ENCODE results near the gene ATP5F1D.
A peak's percentile ranks its signal among the peaks of the same experiment; 100 is the strongest.

ATP5F1D gene

DNA sequence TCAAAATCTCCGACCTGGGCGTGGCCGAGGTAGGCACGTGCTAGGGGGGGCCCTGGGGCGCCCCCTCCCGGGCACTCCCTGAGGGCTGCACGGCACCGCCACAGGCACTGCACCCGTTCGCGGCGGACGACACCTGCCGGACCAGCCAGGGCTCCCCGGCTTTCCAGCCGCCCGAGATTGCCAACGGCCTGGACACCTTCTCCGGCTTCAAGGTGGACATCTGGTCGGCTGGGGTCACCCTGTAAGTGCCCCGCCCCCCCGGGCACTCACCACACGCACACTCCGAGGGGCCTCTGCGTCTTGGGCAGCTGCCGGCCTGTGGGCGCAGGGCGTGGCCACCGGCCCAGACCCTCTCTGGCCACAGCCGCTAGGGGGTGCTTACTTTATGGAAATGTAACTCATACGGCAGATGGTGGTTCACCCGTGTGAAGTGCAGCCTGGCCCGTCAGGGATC is 21.0 kb upstream of the ATP5F1D start:
- H3K4me1 ChIP-seq (ENCODE audit: low read length), result no peaks in the 10 kb centered on the region
- H3K27ac ChIP-seq (ENCODE audit: low read length), result no peak overlapping the region
- H3K27me3 ChIP-seq (ENCODE audit: low read depth, low read length), result no peaks in the 10 kb centered on the region
- H3K79me2 ChIP-seq (ENCODE audit: low read length), result peaks cover 29% of the 10 kb centered on the region
- H2AFZ ChIP-seq (ENCODE audit: low read depth, low read length), result no peak overlapping the region
- no peaks in the 10 kb centered on the region for H3K9me3 ChIP-seq (ENCODE audit: insufficient read depth, low read length)
- peaks cover 32% of the 10 kb centered on the region for H4K20me1 ChIP-seq (ENCODE audit: insufficient read depth, low read length)
- TF ChIP-seq, protein P1, sequence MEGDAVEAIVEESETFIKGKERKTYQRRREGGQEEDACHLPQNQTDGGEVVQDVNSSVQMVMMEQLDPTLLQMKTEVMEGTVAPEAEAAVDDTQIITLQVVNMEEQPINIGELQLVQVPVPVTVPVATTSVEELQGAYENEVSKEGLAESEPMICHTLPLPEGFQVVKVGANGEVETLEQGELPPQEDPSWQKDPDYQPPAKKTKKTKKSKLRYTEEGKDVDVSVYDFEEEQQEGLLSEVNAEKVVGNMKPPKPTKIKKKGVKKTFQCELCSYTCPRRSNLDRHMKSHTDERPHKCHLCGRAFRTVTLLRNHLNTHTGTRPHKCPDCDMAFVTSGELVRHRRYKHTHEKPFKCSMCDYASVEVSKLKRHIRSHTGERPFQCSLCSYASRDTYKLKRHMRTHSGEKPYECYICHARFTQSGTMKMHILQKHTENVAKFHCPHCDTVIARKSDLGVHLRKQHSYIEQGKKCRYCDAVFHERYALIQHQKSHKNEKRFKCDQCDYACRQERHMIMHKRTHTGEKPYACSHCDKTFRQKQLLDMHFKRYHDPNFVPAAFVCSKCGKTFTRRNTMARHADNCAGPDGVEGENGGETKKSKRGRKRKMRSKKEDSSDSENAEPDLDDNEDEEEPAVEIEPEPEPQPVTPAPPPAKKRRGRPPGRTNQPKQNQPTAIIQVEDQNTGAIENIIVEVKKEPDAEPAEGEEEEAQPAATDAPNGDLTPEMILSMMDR (IDR thresholded peaks at IDR 0.05; ENCODE audit: low read depth, low read length), result peak; percentile 60
- TF ChIP-seq EZH2phosphoT487 (IDR thresholded peaks at IDR 0.05; ENCODE audit: low read depth), result no peak
- peaks cover 7% of the 10 kb centered on the region for H3K36me3 ChIP-seq (replicated peaks; ENCODE audit: low read depth, low read length)
- H3K4me3 ChIP-seq (ENCODE audit: low read length), result no peak overlapping the region
- H3K9ac ChIP-seq (ENCODE audit: low read length), result no peak overlapping the region
- H3K4me2 ChIP-seq (ENCODE audit: low read length), result no peak overlapping the region

DNA sequence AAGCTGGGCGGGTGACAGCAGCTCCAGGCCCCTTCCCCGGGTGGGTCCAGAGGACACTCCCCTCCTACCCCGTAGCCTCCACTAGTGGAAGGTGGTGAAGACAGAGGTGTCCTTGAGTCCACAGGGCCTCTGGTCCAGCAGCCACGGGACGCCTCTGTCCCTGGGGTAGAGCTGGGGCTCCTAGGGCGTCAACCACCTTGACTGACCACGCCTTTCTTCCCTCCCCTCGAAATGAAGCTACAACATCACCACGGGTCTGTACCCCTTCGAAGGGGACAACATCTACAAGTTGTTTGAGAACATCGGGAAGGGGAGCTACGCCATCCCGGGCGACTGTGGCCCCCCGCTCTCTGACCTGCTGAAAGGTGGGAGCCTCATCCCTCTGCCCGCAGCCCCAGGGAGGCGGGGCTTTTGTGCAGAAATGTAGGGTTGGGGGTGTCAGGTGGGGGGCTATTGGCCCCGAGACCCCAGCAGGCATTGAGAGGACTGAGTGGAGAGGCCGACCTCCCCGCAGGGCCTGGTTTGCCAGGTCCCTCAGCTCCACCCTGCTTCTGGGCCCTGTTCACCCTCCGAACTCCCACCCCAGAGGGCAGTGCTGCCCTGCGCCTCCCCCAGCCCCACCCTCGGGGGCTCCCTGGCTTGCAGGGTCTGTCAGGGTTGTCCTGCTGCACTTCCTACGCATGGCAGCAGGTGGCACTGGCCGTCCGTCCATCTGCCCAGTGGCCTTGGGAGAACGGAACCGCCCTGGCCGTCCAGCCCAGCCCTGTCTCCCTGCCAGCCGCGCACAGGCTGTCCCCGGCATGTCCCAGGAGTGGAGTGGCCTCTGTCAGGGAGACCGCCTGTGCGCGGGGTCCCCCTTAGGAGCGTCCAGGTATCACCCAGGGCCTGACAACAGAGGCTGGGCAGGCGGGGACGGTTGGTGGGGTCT is 20.3 kb upstream of the ATP5F1D start:
- Histone ChIP-seq H3K4me3 (ENCODE audit: low read length) (no peak overlapping the region), H3K79me2 (ENCODE audit: low read length) (peaks cover 24% of the 10 kb centered on the region), H2AFZ (ENCODE audit: low read depth, low read length) (no peak overlapping the region), H4K20me1 (ENCODE audit: insufficient read depth, low read length) (peaks cover 32% of the 10 kb centered on the region), H3K4me2 (ENCODE audit: low read length) (no peak overlapping the region), H3K4me1 (ENCODE audit: low read length) (no peaks in the 10 kb centered on the region), H3K27me3 (ENCODE audit: low read depth, low read length) (no peaks in the 10 kb centered on the region), H3K9ac (ENCODE audit: low read length) (no peak overlapping the region), H3K9me3 (ENCODE audit: insufficient read depth, low read length) (no peaks in the 10 kb centered on the region), H3K36me3 (replicated peaks; ENCODE audit: low read depth, low read length) (peaks cover 7% of the 10 kb centered on the region), H3K27ac (ENCODE audit: low read length) (no peak overlapping the region)
- TF ChIP-seq EZH2phosphoT487 (IDR thresholded peaks at IDR 0.05; ENCODE audit: low read depth), result no peak
- TF ChIP-seq, protein P1 (IDR thresholded peaks at IDR 0.05; ENCODE audit: low read depth, low read length), result peak; percentile 53

DNA sequence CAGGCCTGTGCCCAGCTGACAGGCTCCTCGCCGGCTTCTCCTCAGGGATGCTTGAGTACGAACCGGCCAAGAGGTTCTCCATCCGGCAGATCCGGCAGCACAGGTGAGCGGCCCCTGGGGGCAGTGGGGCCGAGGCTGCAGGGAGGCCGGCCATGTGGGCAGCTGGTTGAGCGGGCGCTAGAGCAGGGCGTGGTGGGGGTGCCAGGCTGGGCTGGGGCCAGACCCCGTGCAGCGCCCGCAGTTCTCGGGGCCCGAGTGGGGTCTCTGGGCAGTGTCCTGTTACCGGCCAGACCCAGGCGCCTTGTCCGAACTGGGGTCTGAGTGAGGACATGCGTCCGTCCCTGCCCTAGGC is 19.7 kb upstream of the ATP5F1D start:
- H4K20me1 ChIP-seq (ENCODE audit: insufficient read depth, low read length), result peaks cover 29% of the 10 kb centered on the region
- H3K79me2 ChIP-seq (ENCODE audit: low read length), result peaks cover 18% of the 10 kb centered on the region; the same call in 1 of the 2 replicates
- TF ChIP-seq EZH2phosphoT487 (IDR thresholded peaks at IDR 0.05; ENCODE audit: low read depth), result no peak
- TF ChIP-seq, protein P1 (IDR thresholded peaks at IDR 0.05; ENCODE audit: low read depth, low read length), result no peak
- H3K4me2 ChIP-seq (ENCODE audit: low read length), result no peak overlapping the region
- H3K9me3 ChIP-seq (ENCODE audit: insufficient read depth, low read length), result no peaks in the 10 kb centered on the region
- no peak overlapping the region for H3K4me3 ChIP-seq (ENCODE audit: low read length)
- H3K27ac ChIP-seq (ENCODE audit: low read length), result no peak overlapping the region
- H3K4me1 ChIP-seq (ENCODE audit: low read length), result no peaks in the 10 kb centered on the region
- H3K27me3 ChIP-seq (ENCODE audit: low read depth, low read length), result no peaks in the 10 kb centered on the region
- H2AFZ ChIP-seq (ENCODE audit: low read depth, low read length), result no peak overlapping the region
- peaks cover 11% of the 10 kb centered on the region for H3K36me3 ChIP-seq (replicated peaks; ENCODE audit: low read depth, low read length)
- H3K9ac ChIP-seq (ENCODE audit: low read length), result no peak overlapping the region

DNA sequence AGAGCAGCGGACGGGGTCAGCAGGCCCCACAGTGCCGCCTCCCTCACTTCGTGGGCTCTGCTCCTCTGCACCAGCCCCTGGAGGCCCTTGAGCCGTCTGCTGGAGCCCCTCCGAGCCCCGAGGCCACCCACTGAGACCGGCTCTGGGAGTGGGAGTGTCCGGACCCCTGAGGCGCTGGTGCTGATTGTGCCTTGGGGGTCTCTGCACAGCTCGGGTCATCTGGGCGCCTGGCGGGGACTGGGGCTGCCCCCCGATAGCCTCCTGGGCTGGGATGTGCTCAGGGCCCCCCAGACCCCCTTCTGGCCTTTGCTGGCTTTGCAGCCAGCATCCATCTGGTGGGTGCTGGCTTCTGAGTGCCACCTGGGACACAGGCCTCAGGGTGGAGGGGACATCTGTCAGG is 19.2 kb upstream of the ATP5F1D start:
- Histone ChIP-seq H3K79me2 (ENCODE audit: low read length) (peaks cover 13% of the 10 kb centered on the region; the same call in 1 of the 2 replicates), H3K4me1 (ENCODE audit: low read length) (no peaks in the 10 kb centered on the region), H3K4me3 (ENCODE audit: low read length) (no peak overlapping the region), H4K20me1 (ENCODE audit: insufficient read depth, low read length) (peaks cover 24% of the 10 kb centered on the region), H2AFZ (ENCODE audit: low read depth, low read length) (no peak overlapping the region), H3K27ac (ENCODE audit: low read length) (no peak overlapping the region), H3K9ac (ENCODE audit: low read length) (no peak overlapping the region), H3K9me3 (ENCODE audit: insufficient read depth, low read length) (no peaks in the 10 kb centered on the region), H3K36me3 (replicated peaks; ENCODE audit: low read depth, low read length) (peaks cover 13% of the 10 kb centered on the region), H3K4me2 (ENCODE audit: low read length) (no peak overlapping the region), H3K27me3 (ENCODE audit: low read depth, low read length) (no peaks in the 10 kb centered on the region)
- no peak for TF ChIP-seq EZH2phosphoT487 (IDR thresholded peaks at IDR 0.05; ENCODE audit: low read depth)
- TF ChIP-seq, protein P1 (IDR thresholded peaks at IDR 0.05; ENCODE audit: low read depth, low read length), result no peak
